ENCODE data around the gene KLK11. TPM values are rescaled to one million over a fixed set of nuclear protein-coding genes. Genes with fewer than 3 reads are reported as not detected.
"Not testable (repeated sequence)": the region's sequence is repeated elsewhere in the genome, so short reads cannot be mapped to it uniquely, and the experiment has no call there.

The KLK11 gene
- total and polyA plus RNA-seq, 2 donors (not counting 3 experiments of a cell fraction or from before 2014, with no cell fraction given), result not detected

GRCh38 chr19:50992666-50993035 is 33.8 kb downstream of the KLK11 start:
- Histone ChIP-seq H3K27ac (ENCODE audit: insufficient read depth, low read depth, low read length) (no peak overlapping the region), H3K9ac (replicated peaks; ENCODE audit: extremely low read depth, insufficient read depth, low read length) (no peak overlapping the region), H3K9me1 (replicated peaks; ENCODE audit: control insufficient read depth, extremely low read depth, insufficient read depth, low read length) (no peaks in the 10 kb centered on the region), H4K20me1 (replicated peaks; ENCODE audit: control insufficient read depth, extremely low read depth, insufficient read depth, low read length) (no peaks in the 10 kb centered on the region), H3K4me2 (ENCODE audit: insufficient read depth, low read length) (no peak overlapping the region), H3K79me2 (ENCODE audit: control insufficient read depth, insufficient read depth, low read length) (no peaks in the 10 kb centered on the region), H3K36me3 (ENCODE audit: control insufficient read depth in 2 of 2, extremely low read depth in 1 of 2, insufficient read depth in 2 of 2, low read length in 2 of 2) (no peaks in the 10 kb centered on the region), H3K4me3 (replicated peaks in 1 of 3; ENCODE audit: insufficient read depth in 1 of 3, low read depth in 1 of 3, low read length in 3 of 3) (no peak overlapping the region), H2AFZ (ENCODE audit: low read depth, low read length) (no peak overlapping the region), H3K27me3 (ENCODE audit: control insufficient read depth in 2 of 2, insufficient read depth in 2 of 2, low read length in 2 of 2) (no peaks in the 10 kb centered on the region), H3K4me1 (ENCODE audit: control insufficient read depth, extremely low read depth, insufficient read depth, low read length) (no peaks in the 10 kb centered on the region), H3K9me3 (replicated peaks; ENCODE audit: control insufficient read depth, insufficient read depth, low read length) (no peaks in the 10 kb centered on the region)
- TF ChIP-seq MYC (IDR thresholded peaks at IDR 0.05; ENCODE audit: low read depth, low read length), result no peak
- TF ChIP-seq FOS (IDR thresholded peaks at IDR 0.05; ENCODE audit: borderline replicate concordance, insufficient read depth, low read length), result no peak
- no peak for TF ChIP-seq CTCF (IDR thresholded peaks at IDR 0.05; ENCODE audit: extremely low read depth in 1 of 2, insufficient read depth in 1 of 2, low read depth in 1 of 2, low read length in 2 of 2)
- no peak for TF ChIP-seq EZH2 (IDR thresholded peaks at IDR 0.05; ENCODE audit: borderline replicate concordance, low read depth, low read length, severe bottlenecking)
- TF ChIP-seq POLR2AphosphoS5 (IDR thresholded peaks at IDR 0.05; ENCODE audit: insufficient read depth, low read depth, low read length), result no peak
- TF ChIP-seq JUN (IDR thresholded peaks at IDR 0.05; ENCODE audit: borderline replicate concordance, insufficient read depth, insufficient read length, low read depth), result no peak
- no peak for TF ChIP-seq GATA2 (IDR thresholded peaks at IDR 0.05; ENCODE audit: insufficient read depth, insufficient read length, low read depth, low read length)
- TF ChIP-seq MAX (IDR thresholded peaks at IDR 0.05; ENCODE audit: insufficient read depth, insufficient read length), result no peak
- TF ChIP-seq POLR2A (IDR thresholded peaks at IDR 0.05; ENCODE audit: low read depth, low read length), result no peak
- dilution Hi-C loops (cut with MboI; ENCODE audit: extremely low pct_ligation_motif_present, low sequenced_read_pairs), result no loop called here
- DNase-seq (ENCODE audit: low read depth, low spot score) (no peak), FAIRE-seq (no peak)
- CTCF ChIA-PET, result interaction anchor here (0.7 kb wide), 1 partner anchor 24 kb away, joined by 3 read pairs; no protein-coding TSS in a partner anchor
- no TSS peak for BruUV-seq (replicated peaks)
- intact Hi-C loops (cut with micrococcal nuclease), result no loop called here
- POLR2A ChIA-PET, result no interaction called here

GRCh38 chr19:50984416-50984815 is 42.0 kb downstream of the KLK11 start:
- dilution Hi-C loops (cut with MboI; ENCODE audit: extremely low pct_ligation_motif_present, low sequenced_read_pairs); H3K36me3 ChIP-seq (ENCODE audit: control insufficient read depth in 2 of 2, extremely low read depth in 1 of 2, insufficient read depth in 2 of 2, low read length in 2 of 2); H3K9me1 ChIP-seq (replicated peaks; ENCODE audit: control insufficient read depth, extremely low read depth, insufficient read depth, low read length); H3K79me2 ChIP-seq (ENCODE audit: control insufficient read depth, insufficient read depth, low read length); BruUV-seq (replicated peaks); CTCF ChIA-PET; H3K9me3 ChIP-seq (replicated peaks; ENCODE audit: control insufficient read depth, insufficient read depth, low read length); H3K27ac ChIP-seq (ENCODE audit: insufficient read depth, low read depth, low read length); H3K27me3 ChIP-seq (ENCODE audit: control insufficient read depth in 2 of 2, insufficient read depth in 2 of 2, low read length in 2 of 2); DNase-seq (ENCODE audit: low read depth, low spot score); intact Hi-C loops (cut with micrococcal nuclease); H3K9ac ChIP-seq (replicated peaks; ENCODE audit: extremely low read depth, insufficient read depth, low read length); H3K4me2 ChIP-seq (ENCODE audit: insufficient read depth, low read length); H3K4me3 ChIP-seq (replicated peaks in 1 of 3; ENCODE audit: insufficient read depth in 1 of 3, low read depth in 1 of 3, low read length in 3 of 3); POLR2A ChIA-PET; H2AFZ ChIP-seq (ENCODE audit: low read depth, low read length); H4K20me1 ChIP-seq (replicated peaks; ENCODE audit: control insufficient read depth, extremely low read depth, insufficient read depth, low read length); H3K4me1 ChIP-seq (ENCODE audit: control insufficient read depth, extremely low read depth, insufficient read depth, low read length); FAIRE-seq: not testable (repeated sequence)
